NCI-H1436 (cell line): Measurements from ENCODE around the gene ANXA6.

Experiments
- DNase-seq: peaks from one replicate; lab custom pipeline; 2025; lab: John Stamatoyannopoulos, UW

ANXA6 gene

DNA sequence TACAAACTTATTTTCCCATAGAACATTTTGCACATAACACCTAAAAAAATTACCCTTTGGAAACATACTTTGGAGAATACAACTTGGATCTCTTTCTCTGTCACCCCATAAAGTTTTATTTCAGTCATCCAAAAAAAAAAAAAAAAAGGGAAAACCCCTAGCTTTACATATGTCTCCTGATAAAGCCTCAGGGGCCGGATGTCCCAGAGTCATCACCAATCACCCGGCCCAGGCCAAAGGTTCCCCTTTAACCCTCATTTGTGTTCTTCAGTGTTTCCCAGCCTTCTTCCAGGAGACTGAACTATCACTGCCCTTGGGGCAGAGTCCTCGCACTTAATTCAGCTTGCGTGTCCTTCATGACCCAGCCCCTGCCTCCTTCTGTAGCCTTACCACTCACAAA is 28.8 kb downstream of the ANXA6 start:
- no peak for DNase-seq

DNA sequence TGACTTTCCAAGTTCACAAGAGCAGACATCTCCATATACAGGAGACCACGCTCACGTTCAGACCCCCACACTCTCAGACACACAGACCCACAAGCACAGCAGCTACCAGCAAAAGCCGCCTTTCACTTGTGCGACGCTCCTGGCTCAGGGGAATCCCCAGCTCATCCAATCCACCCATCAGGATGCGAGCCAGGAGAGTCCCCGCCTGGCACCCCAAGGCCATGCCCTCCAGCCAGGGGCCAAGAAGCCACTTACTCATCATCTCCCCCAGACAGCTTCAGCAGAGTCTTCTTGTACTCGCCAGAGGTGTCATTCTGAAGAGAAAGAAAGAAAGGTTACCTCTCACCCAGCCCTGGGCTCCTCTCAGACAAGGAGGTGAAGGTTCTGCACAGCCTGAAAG is 29.7 kb downstream of the ANXA6 start:
- DNase-seq = no peak

DNA sequence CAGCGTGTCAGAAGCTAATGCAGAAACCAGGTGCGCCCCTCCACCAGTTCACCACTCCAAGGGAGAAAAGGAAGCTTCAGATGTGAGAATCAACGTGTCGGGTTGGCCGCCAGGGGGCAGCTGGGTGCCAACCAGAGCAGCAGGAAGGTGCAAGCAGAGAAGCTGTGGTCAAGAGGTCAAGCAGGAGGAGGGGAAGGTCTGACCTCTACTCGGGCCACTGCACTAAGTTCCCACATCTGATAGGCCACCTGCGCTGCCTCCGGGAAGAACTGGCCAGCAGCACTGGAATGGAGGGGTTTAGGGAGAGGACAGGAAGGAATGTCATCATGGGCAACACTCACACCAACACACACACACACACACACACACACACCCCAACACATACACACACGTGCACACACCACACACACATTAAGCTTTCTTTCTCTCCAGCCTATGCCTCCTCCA is 31.4 kb downstream of the ANXA6 start:
- peak; percentile 15 for DNase-seq

DNA sequence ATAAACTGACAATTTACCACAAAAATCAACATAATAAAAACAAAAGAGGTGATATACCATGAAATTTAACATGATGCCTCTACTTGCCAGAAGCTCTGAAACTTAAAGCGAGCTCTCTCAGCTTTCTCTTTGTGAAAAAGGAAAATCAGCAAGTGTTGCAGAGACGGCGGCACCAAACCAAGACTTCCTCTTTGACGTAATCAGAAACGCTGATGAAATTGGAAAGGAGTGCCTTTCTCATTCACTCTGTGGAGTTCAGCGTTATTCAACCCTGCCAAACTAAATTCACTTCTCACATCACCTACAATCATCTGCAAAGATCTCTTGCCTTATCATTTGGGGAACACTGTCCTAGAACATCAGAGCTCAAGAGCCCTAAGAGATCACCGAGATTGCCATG is 32.2 kb downstream of the ANXA6 start:
- DNase-seq = no peak

DNA sequence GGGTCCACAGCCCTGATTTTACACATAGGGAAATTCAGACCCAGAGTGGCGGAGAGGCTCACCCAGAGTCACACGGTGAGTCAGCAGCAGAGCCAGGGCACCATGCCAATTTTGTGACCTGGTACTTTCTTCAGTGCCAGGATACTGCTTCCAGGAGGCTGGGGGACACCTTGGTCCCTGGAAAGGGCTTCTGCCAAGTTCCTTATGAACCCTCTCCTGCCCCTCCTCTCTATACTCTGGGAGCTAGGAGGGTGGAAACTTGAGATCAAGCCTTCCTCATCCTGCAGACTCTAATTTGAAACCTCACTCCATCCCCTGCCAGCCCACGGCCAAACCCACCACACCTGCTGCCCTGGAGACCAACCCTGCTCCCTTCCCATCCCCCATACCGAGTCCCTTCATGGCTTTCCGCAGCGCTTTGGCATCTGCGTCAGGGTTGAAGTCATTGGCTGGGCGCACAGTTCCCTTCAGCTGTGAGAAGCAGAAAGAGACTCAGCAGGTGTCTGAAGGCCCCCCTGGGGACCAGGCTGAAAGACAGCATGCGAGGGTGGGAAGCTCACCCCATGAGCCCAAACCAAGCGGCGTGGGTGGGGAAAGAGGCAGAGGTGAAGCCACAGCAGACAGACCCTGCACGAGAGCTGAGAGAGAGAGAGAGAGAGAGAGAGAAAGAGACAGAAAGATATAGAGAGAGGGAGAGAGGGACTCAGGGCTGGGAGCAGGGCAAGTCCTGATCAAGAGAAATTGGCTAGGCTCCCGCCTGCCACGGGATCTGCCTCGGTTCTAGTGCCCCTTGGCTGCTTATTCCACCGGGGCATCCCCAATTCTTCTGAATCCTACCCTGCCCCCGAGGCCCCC is 33.5 kb downstream of the ANXA6 start:
- peak; percentile 70 for DNase-seq

DNA sequence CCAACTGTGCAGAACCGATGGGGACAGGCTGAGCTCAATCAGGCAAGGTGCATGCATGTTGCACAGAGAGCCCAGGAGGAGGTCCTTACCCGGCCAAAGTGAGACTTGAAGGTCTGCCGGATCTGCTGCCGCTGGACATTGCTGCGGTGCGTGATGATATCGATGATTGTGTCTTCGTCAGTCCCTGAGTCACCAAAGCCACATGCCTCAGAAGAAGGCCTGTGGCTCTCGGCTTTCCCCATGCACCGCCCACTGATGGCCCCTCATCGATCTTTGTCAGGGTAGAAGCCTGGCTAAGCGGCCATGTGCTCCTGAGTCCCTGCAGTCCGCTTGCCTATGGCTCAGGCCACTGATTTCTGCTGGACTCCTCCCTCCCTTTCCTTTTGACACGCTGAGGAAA is 34.8 kb downstream of the ANXA6 start:
- no peak for DNase-seq

DNA sequence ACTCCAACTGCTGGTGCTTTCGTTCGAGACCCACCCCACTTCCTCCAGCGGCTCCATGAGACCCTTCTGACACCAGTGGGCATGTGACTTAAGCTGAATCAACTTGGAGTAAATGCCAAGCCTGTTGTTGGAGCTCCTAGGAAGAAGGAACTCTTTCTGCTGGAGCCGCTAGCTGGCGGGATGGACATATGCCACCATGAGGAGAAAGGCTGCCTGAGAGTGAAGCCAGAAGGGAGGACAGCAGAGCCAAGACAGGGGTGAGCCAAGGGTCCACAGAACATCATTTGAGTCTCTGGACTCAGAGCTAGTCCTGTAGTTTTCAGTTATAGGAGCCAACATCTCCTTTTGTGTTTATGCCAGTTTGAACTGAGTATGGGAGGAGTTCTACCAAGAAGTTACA is 35.9 kb downstream of the ANXA6 start:
- DNase-seq = no peak

DNA sequence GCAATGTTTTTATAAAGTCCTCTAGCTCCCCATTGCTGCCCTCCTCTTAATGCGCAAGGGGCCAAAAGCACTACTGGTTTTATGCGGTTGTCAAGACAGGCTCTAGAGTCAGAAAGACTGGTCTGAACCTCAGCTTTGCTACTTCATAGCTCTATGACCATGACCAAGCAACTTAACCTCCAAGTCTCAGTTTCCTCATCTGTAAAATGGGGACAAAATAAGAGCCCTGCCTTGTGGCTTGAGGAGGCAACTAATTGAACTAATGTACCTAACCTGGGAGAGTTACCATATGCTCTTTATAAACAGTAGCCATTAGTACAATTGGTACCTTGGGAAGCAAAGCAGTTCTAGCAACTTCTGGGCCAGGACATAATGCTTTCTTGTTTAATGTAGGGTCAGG is 36.5 kb downstream of the ANXA6 start:
- DNase-seq = no peak

DNA sequence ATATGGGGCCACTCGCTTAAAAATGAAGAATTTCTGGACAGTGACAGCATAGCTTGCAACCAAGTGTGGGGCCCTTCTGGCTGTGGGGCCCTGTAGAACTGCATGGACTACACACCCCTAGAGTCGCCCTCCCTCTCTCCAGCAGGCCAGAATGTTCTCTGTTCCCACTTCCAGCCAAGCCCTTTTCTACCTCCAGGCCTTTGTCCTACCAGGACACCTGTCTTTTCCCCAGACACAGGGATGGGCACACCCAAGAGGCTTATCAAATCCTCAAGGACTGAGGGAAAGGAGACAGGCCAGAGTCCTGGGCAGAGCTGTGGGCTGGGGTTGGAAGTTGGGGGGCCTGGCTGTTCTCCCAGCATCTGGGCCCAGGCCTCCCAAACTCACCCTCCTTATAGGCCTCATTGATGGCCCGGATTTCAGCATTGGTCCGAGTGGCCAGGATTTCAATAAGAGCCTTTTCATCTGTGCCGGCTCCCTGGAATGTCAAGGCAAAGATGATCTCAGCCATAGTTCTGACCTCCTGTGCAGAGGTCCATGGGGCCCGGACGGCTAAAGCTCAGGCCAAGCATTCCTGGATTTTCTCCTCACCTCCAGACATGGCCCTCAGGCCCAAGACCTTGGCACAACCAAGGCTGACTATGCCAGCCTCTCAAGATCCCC is 38.5 kb downstream of the ANXA6 start:
- no peak for DNase-seq

DNA sequence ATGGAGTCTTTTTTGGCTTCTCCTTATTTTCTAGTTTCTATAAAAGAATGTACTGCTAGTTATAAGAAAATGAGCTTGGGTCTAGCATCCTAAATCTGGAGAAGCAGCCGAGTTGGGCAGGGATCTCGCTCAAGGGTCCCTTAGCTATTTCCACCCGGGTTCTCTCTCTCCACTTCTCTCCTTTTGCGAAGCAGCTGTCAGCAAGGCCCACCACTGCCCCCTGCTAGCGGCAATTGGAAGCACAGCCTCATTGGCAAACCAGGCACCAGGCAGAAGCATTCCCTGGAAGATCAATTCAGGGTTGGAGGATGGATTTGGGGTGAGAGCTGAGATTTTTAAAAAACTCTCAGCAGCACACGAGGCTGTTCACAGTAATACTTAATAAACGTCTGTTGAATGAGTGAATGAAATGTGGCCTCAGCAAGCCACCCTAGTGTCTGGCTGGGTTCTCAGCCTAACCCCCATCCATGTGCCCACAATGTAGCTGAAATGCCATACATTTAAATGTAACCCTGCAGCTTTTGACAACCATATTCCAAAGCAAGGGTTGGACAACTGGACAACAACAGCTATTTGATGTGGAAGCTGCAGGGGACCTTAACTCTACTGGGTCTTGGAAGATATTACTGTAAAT is 42.2 kb downstream of the ANXA6 start:
- DNase-seq = peak; percentile 15

DNA sequence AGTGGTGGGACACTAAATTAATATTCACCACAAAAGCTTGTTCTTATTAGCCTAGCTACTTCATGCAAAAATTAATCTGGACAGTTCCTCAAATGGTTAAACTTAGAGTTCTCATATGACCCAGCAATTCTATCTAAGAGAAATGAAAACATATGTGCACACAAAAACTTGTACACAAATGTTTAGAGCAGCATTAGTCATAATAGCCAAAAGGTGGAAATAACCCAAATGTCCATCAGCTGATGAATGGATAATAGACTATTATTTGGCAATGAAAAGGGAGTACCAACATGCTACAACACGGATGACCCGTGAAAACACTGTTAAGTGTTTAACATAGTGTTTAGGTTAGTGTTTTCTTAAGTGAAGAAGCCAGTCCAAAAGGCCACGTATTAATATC is 43.9 kb downstream of the ANXA6 start:
- DNase-seq = no peak

DNA sequence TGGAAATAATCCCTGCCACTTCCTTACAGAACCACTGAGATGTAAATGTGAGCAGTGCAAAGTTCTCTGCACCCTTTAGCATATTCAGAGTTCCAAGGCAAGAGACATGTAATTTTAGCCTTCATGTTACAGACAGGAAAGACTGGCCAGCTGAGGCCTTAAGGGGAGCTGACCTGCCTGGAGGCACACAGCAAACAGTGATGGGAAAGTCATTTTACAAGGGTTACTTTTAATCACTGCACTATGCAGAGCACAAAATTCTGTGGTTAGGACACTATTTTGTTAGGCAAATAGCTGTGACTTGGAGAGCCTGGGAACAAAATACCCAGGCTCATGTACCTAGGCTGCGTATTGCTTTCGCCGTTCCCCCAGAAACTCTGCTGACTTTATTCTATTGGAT is 46.6 kb downstream of the ANXA6 start:
- DNase-seq = no peak

DNA sequence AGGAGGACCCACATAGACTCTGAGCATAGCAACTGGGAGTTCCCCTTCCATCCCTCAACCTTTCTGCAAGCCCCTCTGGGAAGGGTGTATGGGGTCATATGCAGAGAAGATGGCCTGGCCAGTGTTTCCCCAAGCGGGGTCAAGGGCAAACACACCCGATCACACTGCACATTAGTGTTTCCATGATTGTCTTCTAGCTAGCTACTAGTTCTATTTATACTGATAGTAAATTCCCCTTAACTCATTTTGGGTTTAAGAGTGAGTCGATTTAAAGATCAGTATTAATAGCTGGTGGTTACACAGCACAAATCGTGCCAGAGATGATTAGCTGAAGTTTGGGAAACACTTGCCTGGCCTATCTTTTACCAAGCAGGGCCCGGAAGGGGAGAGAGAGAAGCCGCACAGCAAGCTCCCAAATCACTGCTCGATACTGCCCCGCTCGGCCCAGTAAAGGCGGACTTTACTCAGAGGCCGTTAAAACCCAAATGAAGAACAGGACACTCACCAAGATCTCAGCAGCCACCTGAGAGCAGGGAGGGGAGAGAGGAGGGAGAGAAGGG is 47.4 kb downstream of the ANXA6 start:
- no peak for DNase-seq

DNA sequence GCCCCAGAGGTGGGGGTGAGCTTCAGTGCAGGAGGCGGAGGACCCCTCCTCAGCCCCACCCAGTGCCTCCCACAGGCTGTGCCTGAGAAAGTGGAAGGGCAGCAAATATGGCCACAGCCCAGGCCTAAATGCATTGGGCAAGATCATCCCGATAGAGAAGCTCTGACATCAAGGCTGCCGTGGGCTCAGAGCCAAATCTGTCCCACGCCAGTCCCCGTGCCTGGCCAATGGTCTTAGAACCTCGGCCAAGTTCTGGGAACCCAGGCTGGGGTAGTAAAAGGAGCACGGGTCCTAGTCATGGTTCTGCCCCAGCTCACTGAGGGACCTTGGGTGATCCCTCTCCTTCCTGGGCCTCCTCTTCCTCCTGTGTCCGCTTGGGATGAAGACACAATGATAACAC is 49.0 kb downstream of the ANXA6 start:
- DNase-seq = no peak

DNA sequence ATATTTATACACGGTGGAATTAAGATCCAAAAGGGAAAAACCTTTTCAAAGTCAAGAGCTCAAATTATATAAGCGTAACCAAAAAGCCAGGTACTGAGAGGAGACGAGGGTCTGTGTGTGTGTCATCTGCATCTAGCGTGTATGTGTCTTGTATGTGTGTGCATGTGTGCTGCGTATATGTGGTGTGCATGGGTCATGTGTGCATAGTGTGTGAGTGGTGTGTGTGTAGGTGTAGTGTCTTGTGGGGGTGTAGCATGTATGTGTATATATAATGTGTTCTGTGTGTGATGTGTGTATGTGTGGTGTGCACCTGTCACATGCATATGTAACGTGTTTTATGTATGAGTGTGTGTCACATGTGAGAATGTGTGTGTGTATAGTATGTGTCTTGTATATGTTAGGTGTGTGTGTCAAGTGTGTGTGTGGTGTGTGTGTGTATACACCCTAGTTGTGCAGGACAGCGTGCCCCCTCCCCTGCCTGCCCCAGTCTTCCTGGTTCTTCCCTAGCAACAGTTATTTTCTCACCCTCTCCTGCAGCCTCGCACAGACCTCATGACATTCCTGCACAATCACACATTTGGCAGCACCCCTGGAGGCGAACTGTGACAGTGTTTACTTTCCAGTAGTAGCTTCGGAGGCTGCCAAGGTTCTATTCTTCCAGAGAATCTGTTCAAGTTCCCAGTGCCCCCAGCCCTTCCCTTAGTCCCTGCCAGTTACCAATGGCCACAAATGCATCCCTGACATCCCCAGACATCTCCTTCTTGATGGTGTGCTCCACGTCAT is 49.6 kb downstream of the ANXA6 start:
- no peak for DNase-seq

DNA sequence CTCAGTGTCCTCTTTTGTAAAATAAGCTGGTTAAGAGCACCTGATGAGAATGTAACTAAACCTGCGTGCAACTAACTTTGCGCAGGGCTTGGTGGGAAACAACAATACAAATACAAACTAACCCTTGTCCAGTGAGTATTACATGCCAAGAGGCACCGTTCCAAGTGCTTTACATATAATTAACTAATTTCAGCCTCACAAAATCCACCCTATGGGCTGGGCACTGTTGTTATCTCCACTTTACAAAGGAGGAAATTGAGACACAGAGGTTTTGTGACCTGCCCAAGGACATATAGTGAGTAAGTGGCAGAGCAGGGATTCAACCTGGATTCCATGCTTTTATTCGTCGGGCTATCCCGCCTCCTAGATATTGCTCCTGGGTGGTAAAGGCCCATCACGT is 50.5 kb downstream of the ANXA6 start:
- no peak for DNase-seq

DNA sequence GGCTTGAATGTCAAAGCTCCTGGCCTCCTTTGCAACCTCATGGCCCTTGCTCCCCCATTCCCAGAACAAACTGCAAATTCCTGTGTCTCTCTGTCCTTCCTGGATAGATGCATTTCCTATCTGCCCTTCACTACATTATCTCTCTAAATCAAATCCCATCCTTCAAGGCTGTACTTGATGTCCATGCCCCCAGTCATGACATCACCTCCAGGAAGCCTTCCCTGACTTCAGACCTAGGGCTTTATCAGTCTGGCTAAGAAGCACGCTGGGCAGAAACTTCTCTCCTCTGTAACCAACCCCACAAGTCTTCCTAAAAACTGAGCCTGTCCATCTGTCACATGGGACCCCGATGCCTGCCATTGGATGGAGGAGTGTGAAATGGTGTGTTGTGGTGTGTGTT is 51.1 kb downstream of the ANXA6 start:
- DNase-seq = no peak

DNA sequence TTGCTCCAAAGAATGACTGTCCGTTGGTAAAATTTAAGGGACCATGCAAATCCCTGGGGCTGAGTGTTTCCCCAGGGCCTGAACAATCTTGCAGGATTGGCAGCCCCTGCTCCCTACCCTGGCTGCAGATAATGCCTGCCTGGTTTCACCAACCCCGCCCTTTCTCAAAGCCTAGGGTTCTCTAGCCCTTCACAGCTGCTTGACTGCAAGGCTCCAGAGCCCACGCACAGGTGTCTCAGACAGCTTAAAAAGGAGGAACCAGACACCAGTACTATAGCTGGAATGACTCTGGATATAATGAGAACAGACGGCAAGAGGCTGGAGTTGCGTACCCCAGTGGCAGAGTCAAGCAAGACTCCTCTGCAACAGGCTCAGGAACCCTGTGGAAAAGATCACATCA is 51.5 kb downstream of the ANXA6 start:
- DNase-seq = no peak

DNA sequence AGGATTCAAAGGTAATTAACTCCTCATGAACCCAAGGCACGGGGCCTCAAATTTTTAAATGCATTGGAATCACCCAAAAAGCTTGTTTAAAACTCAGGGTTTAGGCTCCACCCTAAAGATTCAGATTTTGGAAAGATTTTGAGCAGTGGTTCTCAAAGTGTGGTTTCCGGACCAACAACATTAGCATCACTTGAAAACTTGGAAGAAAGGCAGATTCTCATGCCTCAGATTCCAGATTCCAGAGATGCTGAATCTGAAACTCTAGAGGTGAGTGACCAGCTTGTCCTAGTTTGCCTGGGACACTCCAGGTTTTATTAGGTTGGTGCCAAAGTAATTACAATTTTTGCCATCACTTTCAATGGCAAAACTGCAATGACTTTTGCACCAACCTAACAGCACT is 52.0 kb downstream of the ANXA6 start:
- DNase-seq = no peak

DNA sequence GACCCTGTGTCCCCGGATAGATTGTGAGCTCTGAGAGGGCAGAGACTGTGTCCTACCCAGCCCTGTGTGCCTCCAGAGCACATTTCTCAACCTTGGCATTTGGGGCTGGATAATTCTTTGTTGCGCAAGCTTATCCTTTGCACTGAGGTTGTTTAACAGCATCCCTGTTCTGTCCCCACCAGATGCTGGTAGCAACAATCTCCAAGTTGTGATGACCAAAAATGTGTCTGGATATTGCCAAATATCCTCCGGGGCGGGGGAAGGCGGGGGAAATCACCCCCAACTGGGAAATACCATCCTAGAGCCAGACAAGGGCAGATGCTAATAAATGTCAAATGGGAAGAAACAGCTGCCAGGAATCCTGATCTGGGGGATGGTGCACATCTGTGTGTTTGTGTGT is 52.8 kb downstream of the ANXA6 start:
- no peak for DNase-seq

DNA sequence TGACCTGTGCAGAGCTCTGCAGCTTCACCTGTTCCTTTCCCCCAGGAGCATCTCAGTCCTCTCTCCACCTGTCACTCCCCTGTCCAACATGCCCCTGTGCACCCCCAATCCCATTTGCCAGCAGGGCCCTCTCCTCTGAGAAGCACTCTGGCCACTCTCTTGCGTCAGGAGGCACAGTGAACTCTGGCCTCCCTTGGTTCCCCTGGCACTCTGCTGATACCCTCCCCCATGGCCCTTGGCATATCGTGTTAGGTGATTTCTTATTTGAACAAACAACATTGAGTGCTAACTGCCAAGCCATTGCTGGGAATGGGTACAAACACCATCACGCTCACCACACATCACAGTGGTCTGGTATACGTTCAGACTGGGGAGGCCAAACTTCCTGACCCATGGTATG is 55.8 kb downstream of the ANXA6 start:
- DNase-seq = no peak

DNA sequence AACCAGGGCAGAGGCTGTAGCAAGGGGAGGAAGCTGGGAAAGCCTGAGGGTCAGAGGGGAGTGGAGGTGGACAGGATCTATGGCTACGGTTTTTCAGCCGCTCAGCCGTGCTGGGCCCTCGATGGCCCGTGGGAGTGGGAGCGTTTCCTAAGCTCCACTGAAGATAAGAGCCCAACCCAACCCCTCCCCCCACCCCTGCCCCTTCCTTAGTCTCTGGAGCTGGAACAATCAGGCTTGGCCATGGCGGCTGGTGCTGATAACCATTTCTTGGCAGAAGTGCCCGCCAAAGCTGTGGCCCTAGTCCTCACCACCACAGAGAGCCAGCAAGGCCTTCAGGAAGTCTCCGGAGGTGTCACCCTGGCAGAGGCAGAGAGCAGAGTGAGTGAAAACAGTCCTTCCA is 56.4 kb downstream of the ANXA6 start:
- DNase-seq = no peak
